ENCODE results near the gene SDC1.

The SDC1 gene

DNA sequence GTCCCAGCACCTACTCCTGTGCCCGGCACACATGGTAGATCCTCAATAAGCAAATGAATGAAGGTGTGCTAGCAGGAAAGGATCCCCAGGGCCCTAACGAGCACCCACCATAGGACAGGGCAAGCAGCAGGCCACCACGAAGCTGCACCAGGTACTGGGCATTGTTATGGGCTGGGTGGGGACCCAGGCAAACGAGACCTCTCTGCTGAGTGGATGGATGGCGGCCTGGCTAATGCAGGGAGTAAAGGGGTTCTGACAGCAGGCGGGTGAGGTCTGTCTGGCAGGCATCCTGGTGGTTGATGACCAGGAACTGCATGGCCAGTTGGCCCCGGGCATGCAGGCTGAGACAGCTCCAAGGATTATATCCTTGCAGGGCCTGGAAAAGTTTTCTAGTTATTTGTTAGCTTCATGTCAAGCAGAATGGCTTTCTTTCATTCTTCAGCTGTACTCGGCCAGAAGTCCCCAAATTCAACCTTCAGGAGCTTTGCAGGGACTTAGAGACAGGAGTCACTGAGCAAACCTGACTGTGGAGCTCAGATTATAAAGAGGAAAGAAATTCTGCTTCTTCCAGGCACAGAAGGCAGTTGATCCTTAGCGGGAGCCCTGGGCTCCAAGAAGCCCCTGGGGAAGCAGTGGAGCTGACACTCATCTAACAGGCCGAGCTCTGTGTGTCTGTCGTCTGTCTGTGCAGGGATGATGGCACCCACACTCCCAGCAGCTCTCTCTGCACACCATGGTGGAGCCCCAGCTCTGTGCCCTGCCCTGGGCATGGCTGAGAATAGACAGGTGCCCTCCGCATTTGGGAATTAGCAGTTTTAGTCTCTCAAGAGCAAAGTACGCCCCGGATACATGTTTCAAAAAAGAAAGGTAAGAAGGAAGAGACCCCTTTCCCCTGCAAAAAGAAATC is 51.2 kb downstream of the SDC1 start:
- H3K4me3 ChIP-seq (ENCODE audit: low read depth, low read length) = no peak overlapping the region

- no peak overlapping the region for H3K4me3 ChIP-seq (ENCODE audit: low read depth, low read length)
These were observed 51.9 kb downstream of the SDC1 start for GRCh38 chr2:20173064-20173463.

- no peak overlapping the region for H3K4me3 ChIP-seq (ENCODE audit: low read depth, low read length)
These were observed 52.5 kb downstream of the SDC1 start for GRCh38 chr2:20172273-20173055.

DNA sequence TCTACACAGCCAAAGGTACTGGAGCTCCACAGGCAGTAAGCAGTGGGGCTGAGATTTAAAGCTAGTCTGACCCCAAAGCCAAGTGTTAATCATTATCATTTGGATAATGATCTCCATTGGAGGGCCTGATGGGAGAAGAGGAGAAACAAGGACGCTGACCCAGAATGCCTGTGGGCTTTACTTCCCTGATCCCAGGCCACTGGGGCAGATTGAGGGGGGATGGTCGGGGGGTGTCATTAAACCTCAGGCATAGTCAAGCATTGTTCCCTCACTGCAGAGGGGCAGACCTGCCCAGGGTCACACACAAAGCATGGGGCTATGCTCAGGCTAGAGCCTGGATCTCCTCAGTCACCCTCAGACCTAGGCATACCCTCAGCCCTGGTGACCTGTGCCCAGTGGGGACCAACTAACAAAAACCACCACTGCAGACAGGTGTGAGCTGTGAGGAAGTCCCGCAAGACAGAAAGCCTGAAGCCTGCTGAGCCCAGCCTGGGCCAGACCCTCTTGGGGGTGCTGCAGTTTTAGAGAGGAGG is 53.4 kb downstream of the SDC1 start:
- H3K4me3 ChIP-seq (ENCODE audit: low read depth, low read length) = no peak overlapping the region

- no peak overlapping the region for H3K4me3 ChIP-seq (ENCODE audit: low read depth, low read length)
These were observed 54.2 kb downstream of the SDC1 start for GRCh38 chr2:20170704-20171250.

DNA sequence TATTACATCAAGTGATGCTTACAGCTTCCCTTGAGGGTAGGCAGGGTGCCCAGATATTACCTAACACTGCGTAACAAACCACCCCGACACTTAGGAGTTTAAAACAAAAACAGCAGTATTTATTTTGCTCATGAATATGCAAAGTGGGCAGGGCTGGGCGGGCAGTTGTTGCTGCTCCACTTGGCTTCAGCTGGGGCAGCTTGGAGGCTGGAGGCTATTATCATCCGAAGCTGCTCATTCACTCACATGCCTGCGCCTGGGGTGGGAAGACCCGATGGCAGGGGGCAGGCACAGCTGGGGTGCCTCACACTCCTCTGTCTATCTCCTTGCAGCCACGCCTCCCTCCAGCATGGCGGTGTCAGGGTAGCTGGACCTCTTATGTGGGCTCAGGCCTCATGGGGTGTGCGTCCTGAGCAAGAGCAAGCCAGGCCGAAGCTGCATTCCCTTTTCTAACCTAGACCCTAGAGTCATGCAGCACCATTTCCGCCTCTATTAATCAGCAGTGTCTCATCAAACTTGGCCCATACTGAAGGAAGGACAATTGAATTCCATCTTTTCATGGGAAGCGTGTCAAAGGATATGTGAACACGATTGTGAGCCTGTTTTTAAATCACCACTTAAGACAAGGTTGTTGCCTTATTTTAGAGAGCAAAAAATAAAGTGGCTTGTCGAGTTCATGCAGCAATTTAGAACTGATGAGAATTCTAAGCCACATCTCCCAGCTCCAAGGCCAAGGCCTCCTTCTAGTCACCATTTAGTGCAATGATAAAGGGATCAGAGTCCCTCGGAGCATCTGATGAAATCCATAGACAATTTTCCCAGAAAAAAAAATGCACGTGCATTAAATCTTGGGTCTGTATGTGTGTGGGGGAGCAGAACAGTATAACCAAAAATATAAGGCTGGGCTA is 54.9 kb downstream of the SDC1 start:
- H3K4me3 ChIP-seq (ENCODE audit: low read depth, low read length) = no peak overlapping the region

GRCh38 chr2:20168727-20169696 is 55.9 kb downstream of the SDC1 start:
- H3K4me3 ChIP-seq (ENCODE audit: low read depth, low read length) = no peak overlapping the region

- no peak overlapping the region for H3K4me3 ChIP-seq (ENCODE audit: low read depth, low read length)
These were observed 56.7 kb downstream of the SDC1 start for GRCh38 chr2:20168048-20168726.

GRCh38 chr2:20167356-20167755 is 57.6 kb downstream of the SDC1 start:
- H3K4me3 ChIP-seq (ENCODE audit: low read depth, low read length) = no peak overlapping the region

DNA sequence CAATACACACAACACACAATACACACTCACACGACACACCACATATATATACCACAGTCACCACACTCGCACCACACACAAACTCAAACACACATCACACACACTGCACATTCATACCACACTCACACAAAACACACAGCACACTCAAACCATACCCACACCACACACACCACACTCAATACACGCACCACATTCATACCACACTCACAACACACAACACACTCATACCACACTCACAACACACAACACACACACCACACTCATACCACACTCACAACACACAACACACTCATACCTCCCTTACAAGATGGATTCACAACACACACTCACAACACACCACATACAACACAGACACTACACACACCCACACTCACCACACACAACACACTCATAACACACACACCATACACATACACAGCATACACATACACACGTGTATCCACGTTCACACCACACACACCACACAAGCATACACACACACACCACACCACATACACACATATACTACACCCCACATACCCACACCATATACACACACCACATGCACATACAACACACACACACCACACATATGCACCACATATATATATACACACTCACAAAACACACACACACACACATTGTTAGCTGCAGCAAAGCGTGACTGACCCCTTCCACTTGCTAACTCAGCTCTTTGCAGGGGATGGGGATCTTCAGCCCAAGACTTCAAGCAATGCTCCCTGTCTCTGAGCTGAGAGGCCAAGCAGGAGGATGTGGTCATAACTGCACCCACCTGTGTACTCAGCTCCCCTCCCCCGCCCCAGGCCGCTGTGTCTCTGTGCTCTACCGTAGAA is 59.0 kb downstream of the SDC1 start:
- no peak overlapping the region for H3K4me3 ChIP-seq (ENCODE audit: low read depth, low read length)

GRCh38 chr2:20164734-20165478 is 60.0 kb downstream of the SDC1 start:
- H3K4me3 ChIP-seq (ENCODE audit: low read depth, low read length) = no peak overlapping the region

- H3K4me3 ChIP-seq (ENCODE audit: low read depth, low read length) = no peak overlapping the region
These were observed 60.7 kb downstream of the SDC1 start for GRCh38 chr2:20164061-20164733.

GRCh38 chr2:20159411-20160070 is 65.4 kb downstream of the SDC1 start:
- no peak overlapping the region for H3K4me3 ChIP-seq (ENCODE audit: low read depth, low read length)

DNA sequence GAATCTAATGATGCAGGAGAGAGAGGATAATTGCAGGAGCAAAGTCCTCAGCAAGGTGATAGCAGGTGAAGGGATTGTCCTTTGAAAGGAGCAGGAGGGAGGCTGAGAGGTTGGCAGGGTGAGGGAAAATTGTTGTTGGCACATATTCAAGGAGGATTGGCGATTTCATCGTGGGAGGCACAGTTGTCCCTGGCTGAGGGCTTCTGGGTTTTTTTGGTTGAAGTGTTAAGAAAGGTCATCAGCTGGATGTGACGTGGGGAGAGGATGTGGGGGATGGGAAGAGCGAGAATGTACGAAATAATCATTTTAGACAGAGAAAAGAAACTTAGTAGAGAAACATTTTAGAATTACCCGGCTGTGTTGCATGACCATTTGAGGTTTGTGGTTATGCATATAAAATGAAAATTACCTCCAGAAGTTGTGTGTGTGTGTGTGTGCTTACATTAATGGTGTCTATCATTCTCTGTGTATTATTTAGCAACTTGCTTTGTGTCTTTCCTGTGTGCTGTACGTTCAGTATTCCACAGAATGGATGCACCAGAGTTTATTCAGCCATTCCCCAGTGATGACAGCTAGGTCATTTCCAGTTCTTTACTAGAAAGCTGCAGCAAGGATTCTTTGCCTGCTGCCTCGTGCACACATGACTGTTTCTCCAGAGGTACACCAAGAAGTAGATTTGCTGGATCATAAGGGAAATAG is 67.6 kb downstream of the SDC1 start:
- no peak overlapping the region for H3K4me3 ChIP-seq (ENCODE audit: low read depth, low read length)

DNA sequence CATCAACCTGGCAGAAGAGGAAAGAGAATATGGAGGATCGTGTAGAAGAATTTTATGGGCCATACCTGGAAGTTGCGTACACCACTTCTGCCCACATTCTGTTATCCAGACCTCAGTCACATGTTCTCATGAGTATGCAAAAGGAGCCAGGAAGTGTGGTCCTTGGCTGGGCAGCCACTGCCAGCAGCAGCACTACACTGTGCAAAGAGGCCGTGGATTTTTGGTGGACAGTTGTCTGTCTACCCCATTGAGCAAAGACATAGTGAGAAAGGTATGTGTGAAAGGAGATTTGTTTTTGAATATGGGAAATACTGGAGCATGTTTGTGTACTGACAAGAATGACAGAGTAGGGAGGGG is 68.1 kb downstream of the SDC1 start:
- H3K4me3 ChIP-seq (ENCODE audit: low read depth, low read length) = no peak overlapping the region

Measured in iPS-11a (cell line).